TTC549 (cell line): Measurements from ENCODE around the gene PHLDB1.

Experiments used
- FAIRE-seq: peaks from 2 replicates; lab custom pipeline; 2012; peaks lifted over from hg19 to GRCh38; lab: Jason Lieb, UNC

The PHLDB1 gene

GRCh38 chr11:118622376-118623268, 15.2 kb downstream of the PHLDB1 start:
- FAIRE-seq: no peak

- FAIRE-seq: no peak
These were observed 15.8 kb downstream of the PHLDB1 start for GRCh38 chr11:118623269-118623655.

- FAIRE-seq: no peak
These were observed 17.7 kb downstream of the PHLDB1 start for GRCh38 chr11:118625036-118625690.

- no peak for FAIRE-seq
These were observed 18.6 kb downstream of the PHLDB1 start for GRCh38 chr11:118625976-118626375.

DNA sequence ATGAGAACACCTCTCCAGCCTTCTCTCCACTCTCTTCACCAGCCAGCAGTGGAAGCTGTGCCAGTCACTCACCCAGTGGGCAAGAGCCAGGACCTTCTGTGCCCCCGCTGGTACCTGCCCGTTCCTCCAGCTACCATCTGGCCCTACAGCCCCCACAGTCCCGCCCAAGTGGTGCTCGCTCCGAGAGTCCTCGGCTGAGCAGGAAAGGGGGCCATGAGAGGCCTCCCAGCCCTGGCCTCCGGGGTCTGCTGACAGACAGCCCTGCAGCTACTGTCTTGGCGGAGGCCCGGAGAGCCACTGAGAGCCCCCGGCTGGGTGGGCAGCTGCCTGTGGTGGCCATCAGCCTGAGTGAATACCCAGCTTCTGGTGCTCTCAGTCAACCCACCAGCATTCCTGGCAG, 20.2 kb downstream of the PHLDB1 start:
- no peak for FAIRE-seq

DNA sequence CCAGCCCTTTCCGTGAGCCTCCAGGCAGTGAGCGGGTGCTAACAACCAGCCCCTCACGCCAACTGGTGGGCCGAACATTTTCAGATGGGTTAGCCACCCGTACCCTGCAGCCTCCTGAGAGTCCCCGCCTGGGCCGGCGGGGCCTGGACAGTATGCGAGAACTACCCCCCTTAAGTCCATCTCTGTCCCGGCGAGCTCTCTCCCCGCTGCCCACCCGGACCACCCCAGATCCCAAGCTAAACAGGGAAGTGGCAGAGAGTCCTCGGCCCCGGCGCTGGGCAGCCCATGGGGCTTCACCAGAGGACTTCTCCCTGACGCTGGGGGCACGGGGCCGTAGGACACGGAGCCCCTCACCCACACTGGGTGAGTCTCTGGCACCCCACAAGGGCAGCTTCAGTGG, 20.6 kb downstream of the PHLDB1 start:
- FAIRE-seq: no peak

DNA sequence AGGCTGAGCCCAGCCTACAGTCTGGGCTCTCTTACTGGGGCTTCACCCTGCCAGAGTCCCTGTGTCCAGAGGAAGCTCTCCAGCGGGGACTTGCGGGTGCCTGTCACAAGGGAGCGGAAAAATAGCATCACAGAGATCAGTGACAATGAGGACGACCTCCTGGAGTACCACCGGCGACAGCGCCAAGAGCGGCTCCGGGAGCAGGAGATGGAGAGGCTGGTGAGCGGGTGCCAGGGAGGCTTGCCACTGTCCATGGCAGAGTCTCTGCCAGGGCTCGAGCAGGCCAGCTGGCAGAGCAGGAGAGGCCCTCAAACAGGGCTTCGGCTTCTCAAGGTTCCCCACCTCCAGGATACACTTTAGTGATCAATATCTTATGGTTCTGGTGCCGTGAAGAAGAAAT, 21.0 kb downstream of the PHLDB1 start:
- FAIRE-seq: no peak

- no peak for FAIRE-seq
These were observed 21.6 kb downstream of the PHLDB1 start for GRCh38 chr11:118628861-118629549.

DNA sequence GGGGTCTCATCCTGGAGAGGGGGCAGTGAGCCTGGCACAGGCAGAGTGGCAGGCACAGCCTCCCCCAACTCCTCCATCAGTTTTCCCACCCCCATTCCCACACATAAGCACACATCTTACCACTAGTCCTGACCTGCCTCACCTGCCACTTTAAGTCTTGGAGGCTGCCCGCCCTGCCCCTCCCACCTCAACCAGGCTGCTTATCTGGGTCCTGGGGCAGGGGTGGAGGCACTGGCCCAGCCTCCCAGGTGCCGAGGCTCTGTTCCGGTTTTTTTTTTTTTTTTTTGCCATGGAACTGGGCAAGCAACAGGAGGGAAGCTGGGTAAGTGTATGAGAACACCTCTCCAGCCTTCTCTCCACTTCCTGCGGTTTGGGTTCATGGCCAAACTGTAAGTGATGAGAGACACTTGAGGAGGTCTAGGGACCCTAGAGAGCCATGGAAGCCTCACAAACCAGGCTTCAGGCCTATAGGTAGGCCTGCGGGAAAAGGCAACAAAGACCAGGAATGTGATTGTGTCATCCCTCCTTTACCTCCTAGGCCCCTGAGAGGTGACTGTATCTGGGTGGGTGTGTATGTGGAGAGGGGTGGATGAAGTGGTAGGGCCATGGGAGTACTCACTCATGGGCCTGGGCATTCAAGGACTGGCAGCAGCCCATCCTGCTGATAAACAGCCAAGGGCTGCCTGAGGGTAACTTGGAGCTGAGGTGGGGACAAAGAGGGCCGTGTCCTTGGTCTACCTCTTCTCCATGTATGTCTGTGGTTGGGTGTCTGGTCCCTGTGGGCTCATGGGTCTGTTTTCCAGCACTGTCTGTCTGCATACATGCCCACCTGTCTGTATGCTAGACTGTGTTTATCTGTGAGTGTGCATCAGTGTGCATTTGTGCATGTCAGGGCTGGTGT, 22.6 kb downstream of the PHLDB1 start:
- FAIRE-seq: no peak

GRCh38 chr11:118631142-118631909, 23.9 kb downstream of the PHLDB1 start:
- FAIRE-seq: no peak

GRCh38 chr11:118632577-118633318, 25.3 kb downstream of the PHLDB1 start:
- no peak for FAIRE-seq

DNA sequence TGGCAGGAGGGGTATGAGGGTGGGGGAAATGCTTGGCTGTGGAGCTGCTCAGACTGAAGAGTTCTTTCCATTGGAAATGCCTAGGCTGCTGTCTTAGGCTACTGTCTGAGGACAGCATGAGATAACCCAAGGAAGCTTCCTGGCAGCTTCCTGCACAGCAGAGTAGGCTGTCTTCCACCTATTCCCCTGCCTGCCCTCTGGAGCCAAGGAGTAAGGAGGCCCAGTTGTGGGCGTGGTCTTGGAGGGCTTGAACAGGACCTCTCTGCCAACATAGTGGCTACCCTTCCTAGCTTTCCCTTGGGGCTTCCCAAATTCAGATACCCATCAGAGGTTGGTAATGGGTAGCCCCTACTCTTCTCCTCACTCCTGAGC, 25.9 kb downstream of the PHLDB1 start:
- FAIRE-seq: no peak

- no peak for FAIRE-seq
These were observed 26.6 kb downstream of the PHLDB1 start for GRCh38 chr11:118633979-118634378.

- FAIRE-seq: no peak
These were observed 27.2 kb downstream of the PHLDB1 start for GRCh38 chr11:118634431-118635236.

- no peak for FAIRE-seq
These were observed 27.8 kb downstream of the PHLDB1 start for GRCh38 chr11:118635237-118635591.

- no peak for FAIRE-seq
These were observed 28.2 kb downstream of the PHLDB1 start for GRCh38 chr11:118635642-118636041.

DNA sequence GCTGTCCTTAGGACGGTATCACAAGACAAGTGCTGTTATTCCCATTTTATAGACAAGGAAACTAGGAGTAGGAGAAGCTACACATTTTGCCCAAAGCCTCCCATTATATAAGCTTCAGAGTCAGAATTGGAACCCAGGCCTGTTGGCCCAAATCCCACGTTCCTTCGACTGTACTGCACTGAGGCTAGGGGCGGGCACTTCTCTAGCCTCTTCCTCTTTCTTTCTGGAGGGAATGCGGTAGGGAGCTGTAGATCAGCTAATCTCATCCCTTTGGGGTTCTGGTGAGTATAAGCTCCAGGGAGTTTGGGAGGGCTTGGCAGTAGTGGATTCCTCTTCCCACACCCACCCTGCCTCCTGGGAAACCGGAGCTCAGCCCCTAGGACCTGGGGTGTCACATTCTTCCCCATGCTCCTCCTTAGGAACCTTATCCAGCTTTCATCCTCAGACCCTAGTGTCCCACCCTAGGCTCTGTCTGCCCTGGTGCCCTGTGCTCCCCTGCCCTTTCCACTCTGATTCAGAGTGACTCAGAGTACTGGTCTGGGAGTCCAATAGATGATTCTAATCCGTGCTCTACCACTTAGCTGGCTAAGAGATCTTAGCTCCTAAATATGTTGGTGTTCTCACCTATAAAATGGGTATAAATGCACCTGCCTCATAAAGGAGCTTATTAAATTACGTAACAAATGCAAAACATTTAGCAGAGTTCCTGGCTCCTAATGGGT, 29.3 kb downstream of the PHLDB1 start:
- FAIRE-seq: no peak

DNA sequence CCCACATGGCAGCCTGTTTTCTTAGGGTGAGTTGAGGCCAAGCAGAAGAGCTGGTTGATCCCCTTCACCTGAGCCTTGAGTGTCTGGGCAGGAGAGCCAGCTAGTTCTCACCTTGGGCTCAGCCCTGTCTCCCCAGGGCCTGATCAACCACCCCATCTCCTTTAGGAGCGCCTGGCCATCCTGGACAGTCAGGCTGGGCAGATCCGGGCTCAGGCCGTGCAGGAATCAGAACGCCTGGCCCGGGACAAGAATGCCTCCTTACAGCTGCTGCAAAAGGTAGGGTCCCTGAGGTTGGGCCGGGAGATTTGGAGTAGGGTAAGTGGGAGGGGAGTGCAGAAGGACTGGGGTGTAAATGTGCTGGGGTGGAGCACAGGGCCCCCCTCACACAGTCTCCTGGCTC, 31.3 kb downstream of the PHLDB1 start:
- no peak for FAIRE-seq

DNA sequence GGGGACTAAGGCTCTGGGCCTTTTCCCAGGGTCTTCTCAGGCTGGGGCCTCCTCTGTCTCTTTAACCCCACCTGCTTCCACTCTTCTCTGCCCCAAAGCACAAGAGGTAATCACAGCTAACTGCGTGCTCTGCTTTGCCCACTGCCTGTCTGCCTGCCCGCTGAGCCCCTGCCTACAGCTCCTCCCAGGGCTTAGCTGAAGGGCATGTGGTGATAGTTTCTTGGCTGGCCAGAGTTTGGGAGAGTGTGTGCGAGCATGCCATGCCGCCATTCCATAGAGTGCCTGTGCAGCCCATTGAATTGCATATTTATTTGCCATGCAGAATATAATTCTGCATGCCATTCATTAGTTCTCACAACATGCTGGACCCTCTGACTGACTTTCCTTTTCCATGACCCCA, 32.5 kb downstream of the PHLDB1 start:
- FAIRE-seq: no peak
